Measurements from ENCODE around the gene ANO6.
A peak's percentile ranks its signal among the peaks of the same experiment; 100 is the strongest.

ANO6 gene

GRCh38 chr12:45192707-45193106, 23.2 kb upstream of the ANO6 start:
- in situ Hi-C loops (cut with HindIII; ENCODE audit: low sequenced_read_pairs): no loop called here
- no peak for TF ChIP-seq CTCF (IDR thresholded peaks at IDR 0.05; ENCODE audit: low read depth, low read length)
- no peak overlapping the region for H3K4me3 ChIP-seq (ENCODE audit: low read depth, low read length)
- no peak for DNase-seq (ENCODE audit: low read depth, low spot score)

GRCh38 chr12:45200491-45201043, 15.3 kb upstream of the ANO6 start:
- no peak for DNase-seq (ENCODE audit: low read depth, low spot score)
- no peak overlapping the region for H3K4me3 ChIP-seq (ENCODE audit: low read depth, low read length)
- in situ Hi-C loops (cut with HindIII; ENCODE audit: low sequenced_read_pairs): no loop called here
- TF ChIP-seq CTCF (IDR thresholded peaks at IDR 0.05; ENCODE audit: low read depth, low read length): no peak

GRCh38 chr12:45203767-45204166, 12.1 kb upstream of the ANO6 start:
- no peak for TF ChIP-seq CTCF (IDR thresholded peaks at IDR 0.05; ENCODE audit: low read depth, low read length)
- H3K4me3 ChIP-seq (ENCODE audit: low read depth, low read length): no peak overlapping the region
- in situ Hi-C loops (cut with HindIII; ENCODE audit: low sequenced_read_pairs): no loop called here
- DNase-seq (ENCODE audit: low read depth, low spot score): no peak

- in situ Hi-C loops (cut with HindIII; ENCODE audit: low sequenced_read_pairs): no loop called here
- no peak overlapping the region for H3K4me3 ChIP-seq (ENCODE audit: low read depth, low read length)
- DNase-seq (ENCODE audit: low read depth, low spot score): no peak
- TF ChIP-seq CTCF (IDR thresholded peaks at IDR 0.05; ENCODE audit: low read depth, low read length): no peak
Observed at GRCh38 chr12:45204757-45205156, 11.1 kb upstream of the ANO6 start.

- TF ChIP-seq CTCF (IDR thresholded peaks at IDR 0.05; ENCODE audit: low read depth, low read length): no peak
- no peak overlapping the region for H3K4me3 ChIP-seq (ENCODE audit: low read depth, low read length)
- in situ Hi-C loops (cut with HindIII; ENCODE audit: low sequenced_read_pairs): no loop called here
- DNase-seq (ENCODE audit: low read depth, low spot score): no peak
Observed at GRCh38 chr12:45205165-45205825, 10.6 kb upstream of the ANO6 start.

GRCh38 chr12:45208604-45209487, 7.0 kb upstream of the ANO6 start:
- in situ Hi-C loops (cut with HindIII; ENCODE audit: low sequenced_read_pairs): no loop called here
- TF ChIP-seq CTCF (IDR thresholded peaks at IDR 0.05; ENCODE audit: low read depth, low read length): no peak
- H3K4me3 ChIP-seq (ENCODE audit: low read depth, low read length): no peak overlapping the region
- peak; percentile 64 for DNase-seq (ENCODE audit: low read depth, low spot score)
